Measurements from ENCODE around the gene CMPK2.

Gene CMPK2

GRCh38 chr2:6846540-6846939 lies 19.2 kb downstream of the CMPK2 start:
- Histone ChIP-seq H3K9ac (no peak overlapping the region), H3K4me2 (no peak overlapping the region), H4K20me1 (ENCODE audit: insufficient read depth) (no peaks in the 10 kb centered on the region), H3K27me3 (ENCODE audit: insufficient read depth, low read depth) (no peaks in the 10 kb centered on the region), H3K36me3 (ENCODE audit: insufficient read depth) (no peaks in the 10 kb centered on the region), H3K27ac (no peak overlapping the region), H2AFZ (ENCODE audit: low read depth) (no peak overlapping the region), H3K4me3 (IDR thresholded peaks at IDR 0.05; ENCODE audit: insufficient read depth, low read depth, low read length) (no peak overlapping the region), H3K4me1 (ENCODE audit: low read depth, poor library complexity, severe bottlenecking) (no peaks in the 10 kb centered on the region), H3K79me2 (ENCODE audit: insufficient read depth, low read depth) (no peaks in the 10 kb centered on the region)
- no peak for TF ChIP-seq CTCF (conservative IDR thresholded peaks at IDR 0.05; ENCODE audit: low read depth, low read length)

GRCh38 chr2:6845903-6846302 lies 19.8 kb downstream of the CMPK2 start:
- no peak overlapping the region for H3K9ac ChIP-seq
- H3K27me3 ChIP-seq (ENCODE audit: insufficient read depth, low read depth) = no peaks in the 10 kb centered on the region
- no peak overlapping the region for H3K27ac ChIP-seq
- no peak overlapping the region for H2AFZ ChIP-seq (ENCODE audit: low read depth)
- H3K36me3 ChIP-seq (ENCODE audit: insufficient read depth) = no peaks in the 10 kb centered on the region
- no peaks in the 10 kb centered on the region for H3K4me1 ChIP-seq (ENCODE audit: low read depth, poor library complexity, severe bottlenecking)
- H3K4me3 ChIP-seq (IDR thresholded peaks at IDR 0.05; ENCODE audit: insufficient read depth, low read depth, low read length) = no peak overlapping the region
- peak; percentile 50 for TF ChIP-seq CTCF (conservative IDR thresholded peaks at IDR 0.05; ENCODE audit: low read depth, low read length)
- no peak overlapping the region for H3K4me2 ChIP-seq
- H4K20me1 ChIP-seq (ENCODE audit: insufficient read depth) = no peaks in the 10 kb centered on the region
- H3K79me2 ChIP-seq (ENCODE audit: insufficient read depth, low read depth) = no peaks in the 10 kb centered on the region

GRCh38 chr2:6845312-6845711 lies 20.4 kb downstream of the CMPK2 start:
- H3K36me3 ChIP-seq (ENCODE audit: insufficient read depth) = no peaks in the 10 kb centered on the region

GRCh38 chr2:6841537-6842287 lies 24.0 kb downstream of the CMPK2 start:
- Histone ChIP-seq H4K20me1 (ENCODE audit: insufficient read depth) (no peaks in the 10 kb centered on the region), H3K4me1 (ENCODE audit: low read depth, poor library complexity, severe bottlenecking) (no peaks in the 10 kb centered on the region), H3K9ac (no peak overlapping the region), H3K79me2 (ENCODE audit: insufficient read depth, low read depth) (no peaks in the 10 kb centered on the region), H3K36me3 (ENCODE audit: insufficient read depth) (no peaks in the 10 kb centered on the region), H3K4me2 (no peak overlapping the region), H3K27ac (no peak overlapping the region), H3K4me3 (IDR thresholded peaks at IDR 0.05; ENCODE audit: insufficient read depth, low read depth, low read length) (no peak overlapping the region), H3K27me3 (ENCODE audit: insufficient read depth, low read depth) (no peaks in the 10 kb centered on the region), H2AFZ (ENCODE audit: low read depth) (no peak overlapping the region)
- no peak for TF ChIP-seq CTCF (conservative IDR thresholded peaks at IDR 0.05; ENCODE audit: low read depth, low read length)

More at GRCh38 chr2:6845312-6845711, 20.4 kb downstream of the CMPK2 start:
- no peaks in the 10 kb centered on the region for H4K20me1 ChIP-seq (ENCODE audit: insufficient read depth)
- H3K79me2 ChIP-seq (ENCODE audit: insufficient read depth, low read depth) = no peaks in the 10 kb centered on the region
- H3K27me3 ChIP-seq (ENCODE audit: insufficient read depth, low read depth) = no peaks in the 10 kb centered on the region
- no peak overlapping the region for H2AFZ ChIP-seq (ENCODE audit: low read depth)
- no peak overlapping the region for H3K4me2 ChIP-seq
- H3K27ac ChIP-seq = no peak overlapping the region
- no peaks in the 10 kb centered on the region for H3K4me1 ChIP-seq (ENCODE audit: low read depth, poor library complexity, severe bottlenecking)
- H3K4me3 ChIP-seq (IDR thresholded peaks at IDR 0.05; ENCODE audit: insufficient read depth, low read depth, low read length) = no peak overlapping the region
- no peak overlapping the region for H3K9ac ChIP-seq
- TF ChIP-seq CTCF (conservative IDR thresholded peaks at IDR 0.05; ENCODE audit: low read depth, low read length) = no peak
